Urothelium cell line (cell line): ENCODE data around the gene FAAP100.

Experiments
- DNase-seq: peaks from one replicate; pipeline ENCODE4 v3.0.0; 2011; ENCODE audit warnings: low spot score, mixed read lengths
- FAIRE-seq: peaks from 2 replicates; lab custom pipeline; 2011; peaks lifted over from hg19 to GRCh38; lab: Jason Lieb, UNC

FAAP100 gene

GRCh38 chr17:81577278-81578000, 25.3 kb upstream of the FAAP100 start:
- FAIRE-seq: no peak
- peak; percentile 43 for DNase-seq

DNA sequence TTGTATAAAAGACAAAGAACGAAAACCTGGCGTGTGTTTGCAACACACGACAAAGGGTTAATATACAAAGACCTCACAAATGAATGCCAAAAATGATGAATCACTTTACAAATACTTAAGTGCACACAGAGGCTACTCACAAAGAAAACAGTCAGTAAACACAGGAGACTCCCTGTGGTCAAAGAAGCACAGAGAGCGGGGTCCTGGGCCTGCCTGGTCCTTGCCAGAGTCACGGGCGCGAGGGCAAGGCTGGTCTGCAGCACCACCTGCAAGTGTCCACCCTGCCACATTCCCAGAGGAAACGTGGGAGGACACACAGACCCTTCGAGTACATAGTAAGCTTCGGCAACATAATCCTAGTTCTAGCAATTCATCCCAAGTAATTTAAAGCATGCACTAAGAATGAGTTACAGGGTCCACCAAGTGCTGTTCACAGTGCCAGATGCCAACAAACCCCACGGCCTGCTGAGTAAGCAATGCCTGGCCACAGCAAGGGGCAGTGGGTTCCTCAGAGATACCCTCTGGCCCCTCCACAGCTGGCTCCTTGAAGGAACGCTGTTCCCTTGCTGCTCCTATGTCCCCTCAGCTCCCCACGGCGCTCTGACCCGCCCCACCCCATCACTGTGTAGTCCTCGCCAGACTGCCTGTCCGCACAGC, 24.6 kb upstream of the FAAP100 start:
- FAIRE-seq (peak; percentile 92), DNase-seq (peak; percentile 91)

- no peak for DNase-seq
- FAIRE-seq: no peak
These were observed 23.7 kb upstream of the FAAP100 start for GRCh38 chr17:81575836-81576235.

DNA sequence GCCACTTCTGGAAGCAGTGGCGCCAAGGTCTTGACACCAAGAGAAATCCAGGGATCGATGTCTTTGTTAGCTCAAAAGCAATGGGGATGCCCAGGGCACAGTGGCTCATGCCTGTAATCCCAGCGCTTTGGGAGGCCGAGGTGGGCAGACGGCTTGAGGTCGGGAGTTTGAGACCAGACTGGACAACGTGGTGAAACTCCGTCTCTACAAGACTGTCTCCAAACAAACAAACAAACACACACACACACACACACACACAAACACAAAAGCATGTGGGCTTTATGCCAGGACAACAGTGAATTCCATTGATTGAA, 22.4 kb upstream of the FAAP100 start:
- DNase-seq (no peak), FAIRE-seq (no peak)

DNA sequence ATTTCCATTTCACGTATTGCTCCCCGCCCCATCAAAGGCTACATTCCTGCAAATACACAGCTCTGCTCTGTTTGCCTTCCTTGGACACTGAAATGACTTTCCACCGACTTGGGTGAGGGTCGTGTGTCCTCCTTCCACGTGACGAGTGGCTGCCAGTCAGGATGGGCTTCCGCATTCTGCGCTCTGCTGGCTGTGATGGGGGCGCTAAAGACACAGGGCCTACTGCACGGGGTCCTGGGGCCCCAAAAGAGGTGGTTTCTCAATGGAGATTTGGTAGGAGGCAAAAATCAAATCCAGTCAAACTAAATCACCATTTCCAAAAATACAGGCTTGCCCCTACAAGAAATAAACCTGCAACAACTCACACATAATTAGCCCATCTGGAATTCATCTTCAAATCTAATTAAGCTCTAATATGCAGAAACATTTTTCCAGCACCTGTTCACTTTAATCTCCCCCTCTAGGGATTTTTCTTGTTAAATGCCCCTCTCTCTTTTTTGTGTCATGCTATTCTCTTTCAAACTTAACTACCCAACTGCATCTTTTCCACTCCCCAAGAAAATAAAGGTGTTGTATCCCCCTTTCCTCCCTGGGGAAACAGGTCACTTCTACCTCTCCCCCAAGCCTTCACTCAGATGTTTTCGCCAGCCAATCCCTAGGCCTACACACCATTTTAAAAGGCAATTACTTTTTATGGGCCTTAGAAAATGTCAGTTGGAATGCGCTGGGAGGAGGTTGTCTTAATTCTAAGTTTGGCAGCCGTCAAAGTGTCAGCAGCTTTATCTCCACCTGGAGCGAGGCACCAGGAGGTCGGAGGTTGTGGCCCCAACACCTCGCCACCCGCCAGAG, 21.9 kb upstream of the FAAP100 start:
- DNase-seq: no peak
- FAIRE-seq: peak; percentile 32

DNA sequence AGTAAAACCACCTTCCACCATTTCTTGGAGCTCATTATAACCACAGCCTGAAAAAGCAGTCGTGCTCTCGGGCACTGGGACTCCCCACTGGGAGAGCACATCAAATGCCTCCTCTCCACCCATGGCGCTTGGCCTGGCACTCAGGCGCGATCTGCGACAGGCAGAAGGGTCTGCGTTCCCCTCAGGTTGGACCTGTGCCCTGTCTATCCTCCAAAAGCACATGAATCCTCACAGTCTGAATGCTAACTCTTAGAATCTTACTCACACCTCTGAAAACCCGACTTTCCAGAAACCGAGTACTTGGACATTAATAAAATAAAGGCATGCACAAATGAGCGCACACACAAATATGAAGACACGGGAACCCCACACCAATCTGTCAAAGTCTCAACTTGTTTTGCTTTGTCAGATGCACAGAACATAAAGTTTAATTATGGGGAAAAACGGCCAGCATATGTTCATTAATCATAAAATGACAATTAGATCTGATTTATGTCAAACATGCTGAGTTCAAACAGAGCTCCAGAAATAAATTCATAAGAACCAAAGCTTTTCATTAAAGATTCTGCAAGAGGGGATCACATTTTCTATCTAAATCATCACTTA, 20.5 kb upstream of the FAAP100 start:
- DNase-seq: no peak

DNA sequence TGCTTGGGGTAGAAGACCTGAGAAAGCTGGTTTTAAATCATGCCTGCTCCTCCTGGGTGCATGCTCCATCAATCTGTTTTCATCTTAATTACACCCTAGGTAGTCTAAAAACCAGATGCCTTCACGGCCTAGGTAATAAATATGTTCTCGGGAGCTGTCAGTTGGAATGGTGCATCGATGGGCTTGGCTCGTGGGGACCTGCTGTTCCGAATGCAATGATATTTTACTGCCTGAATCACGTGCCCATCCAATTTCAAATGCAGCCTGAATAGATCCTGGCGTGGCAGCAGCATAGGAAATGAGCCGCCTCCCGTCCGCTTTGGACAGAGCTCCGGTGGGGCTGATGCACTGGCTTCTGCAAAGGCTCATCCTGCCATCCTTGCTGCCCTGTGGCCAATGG, 18.8 kb upstream of the FAAP100 start:
- no peak for FAIRE-seq
- DNase-seq: no peak

More for the DNA sequence above, 20.5 kb upstream of the FAAP100 start:
- FAIRE-seq: no peak

DNA sequence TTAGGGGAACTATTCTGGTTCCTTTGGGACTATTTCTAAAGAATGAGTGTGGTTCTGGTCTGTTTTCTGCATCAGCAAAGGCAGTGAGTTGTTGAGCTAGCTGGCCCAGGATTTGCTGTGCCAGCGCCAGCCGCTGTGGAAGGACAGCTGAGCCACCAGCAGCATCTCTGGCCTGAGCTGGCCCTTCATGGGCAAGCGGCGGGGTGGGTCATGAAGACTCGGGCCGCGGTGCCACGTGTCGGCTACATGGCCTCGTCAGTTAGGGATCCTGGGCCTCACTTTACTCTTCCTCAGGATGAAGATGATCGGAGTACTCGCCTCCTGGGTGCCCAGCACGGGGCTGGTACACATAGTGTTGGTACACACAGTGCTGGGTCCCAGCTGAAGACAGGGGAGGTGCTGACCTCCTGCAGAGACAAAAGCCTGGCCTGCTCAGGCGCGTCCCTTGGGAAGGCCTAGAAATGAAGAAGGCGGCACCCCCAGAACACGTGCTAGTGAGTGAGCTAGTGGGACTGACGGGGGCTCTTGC, 17.9 kb upstream of the FAAP100 start:
- FAIRE-seq (no peak), DNase-seq (no peak)

- no peak for FAIRE-seq
- no peak for DNase-seq
These were observed 16.3 kb upstream of the FAAP100 start for GRCh38 chr17:81568416-81568815.

GRCh38 chr17:81567191-81567590, 15.0 kb upstream of the FAAP100 start:
- DNase-seq (no peak), FAIRE-seq (no peak)

- FAIRE-seq: no peak
- DNase-seq: peak; percentile 91
These were observed 14.4 kb upstream of the FAAP100 start for GRCh38 chr17:81566461-81567126.

- DNase-seq (no peak), FAIRE-seq (no peak)
These were observed 13.1 kb upstream of the FAAP100 start for GRCh38 chr17:81565231-81565630.

DNA sequence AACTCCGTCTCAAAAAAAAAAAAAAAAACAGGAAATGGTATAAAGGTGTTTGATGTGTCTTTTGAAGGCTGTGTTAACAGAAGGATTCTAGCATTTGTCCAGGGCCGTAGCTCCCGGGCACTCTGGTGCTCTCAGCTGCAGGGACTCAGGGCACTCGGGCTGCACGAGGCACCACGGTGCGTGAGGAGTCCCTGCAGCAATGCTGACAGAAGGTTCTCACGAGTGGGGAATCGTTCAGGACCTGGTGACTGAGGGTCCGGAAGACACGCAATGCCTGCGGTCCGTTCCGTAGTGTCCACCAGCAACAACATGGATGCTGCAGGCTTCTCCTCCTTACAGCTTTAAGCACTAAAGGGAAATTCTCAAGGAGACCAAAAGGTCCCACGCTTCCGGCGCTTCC, 12.6 kb upstream of the FAAP100 start:
- no peak for FAIRE-seq
- DNase-seq: no peak

DNA sequence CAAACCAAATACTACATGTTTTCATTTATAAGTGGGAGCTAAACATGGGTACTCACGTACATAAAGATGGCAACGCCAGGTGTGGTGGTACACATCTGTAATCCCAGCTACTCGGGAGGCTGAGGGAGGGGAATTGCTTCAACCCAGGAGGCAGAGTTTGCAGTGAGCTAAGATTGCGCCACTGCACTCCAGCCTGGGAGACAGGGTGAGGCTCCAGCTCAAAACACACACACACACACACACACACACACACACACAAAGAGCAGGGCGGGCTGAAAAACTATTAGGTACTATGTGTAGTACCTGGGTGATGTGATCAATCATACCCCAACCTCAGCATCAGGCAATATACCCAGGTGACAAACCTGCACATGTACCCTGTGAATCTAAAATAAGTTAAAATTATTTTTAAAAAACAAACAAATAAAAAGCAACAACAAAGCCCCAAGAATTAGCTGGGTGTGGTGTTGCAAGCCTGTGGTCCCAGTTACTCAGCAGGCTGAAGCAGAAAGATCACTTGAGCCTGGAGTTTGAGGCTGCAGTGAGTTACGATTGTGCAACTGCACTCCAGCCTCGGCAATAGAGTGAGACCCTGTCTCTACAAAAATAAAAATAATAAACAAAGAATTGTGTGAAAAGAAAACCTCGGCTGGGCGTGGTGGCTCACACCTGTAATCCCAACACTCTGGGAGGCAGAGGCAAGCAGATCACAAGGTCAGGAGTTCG, 11.9 kb upstream of the FAAP100 start:
- DNase-seq: no peak
- FAIRE-seq: peak; percentile 30

DNA sequence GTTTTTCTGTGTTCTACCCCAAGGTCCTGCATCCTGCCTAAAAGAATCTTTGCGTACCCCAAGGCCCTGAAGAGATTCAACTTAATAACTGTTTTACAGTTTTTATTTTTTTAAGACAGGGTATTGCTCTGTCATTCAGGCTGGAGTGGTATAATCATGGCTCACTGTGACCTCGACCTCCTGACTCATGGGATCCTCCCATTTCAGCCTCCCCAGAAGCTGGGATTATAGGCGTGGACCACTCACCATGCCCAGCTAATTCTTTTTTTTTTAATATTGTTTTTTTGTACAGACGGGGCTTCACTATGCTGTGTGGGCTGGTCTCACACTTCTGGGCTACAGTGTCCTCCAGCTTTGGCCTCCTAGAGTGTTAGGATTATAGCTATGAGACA, 9.3 kb upstream of the FAAP100 start:
- no peak for FAIRE-seq
- no peak for DNase-seq

DNA sequence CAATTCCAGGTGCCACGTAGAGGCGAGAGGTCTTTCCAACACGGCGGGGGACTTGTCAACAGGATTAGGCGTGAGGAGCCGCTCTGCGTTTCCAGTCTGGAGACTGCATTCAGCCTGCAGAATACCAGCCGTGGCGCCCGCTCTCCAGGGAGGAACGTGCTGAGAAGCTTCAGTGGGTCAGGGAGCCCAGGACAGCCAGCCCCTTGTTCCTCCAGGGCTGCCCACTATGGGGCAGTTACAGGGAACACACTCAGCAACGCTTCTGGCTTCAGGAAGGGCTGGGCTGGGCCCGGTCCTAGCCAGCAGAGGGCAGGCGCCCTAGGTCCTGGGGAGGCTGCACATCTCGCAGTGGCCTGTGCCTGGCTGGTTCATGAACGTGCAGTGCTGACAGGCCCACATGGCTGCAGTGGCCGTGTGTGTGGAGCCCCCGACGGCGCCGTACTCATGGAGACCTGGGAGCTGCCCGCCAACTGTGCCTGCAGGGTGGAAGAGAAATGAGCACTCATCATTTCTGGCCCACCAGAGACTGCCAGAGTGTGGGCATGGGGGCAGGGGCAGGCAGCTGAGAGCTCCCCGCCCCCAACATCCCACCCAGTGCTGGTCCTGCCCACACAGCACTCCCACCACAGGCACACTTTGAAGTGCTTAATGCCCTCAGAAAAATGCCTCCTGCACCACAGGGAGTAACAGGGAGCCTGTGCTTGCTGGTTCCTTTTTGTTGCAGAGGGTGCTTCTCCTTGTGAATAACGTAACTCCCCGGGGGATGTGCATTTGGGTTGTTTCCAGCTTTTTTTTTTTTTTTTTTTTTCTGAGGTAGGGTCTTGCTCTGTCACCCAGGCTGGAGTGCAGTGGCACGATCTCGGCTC, 7.0 kb upstream of the FAAP100 start:
- no peak for DNase-seq
- FAIRE-seq: no peak

DNA sequence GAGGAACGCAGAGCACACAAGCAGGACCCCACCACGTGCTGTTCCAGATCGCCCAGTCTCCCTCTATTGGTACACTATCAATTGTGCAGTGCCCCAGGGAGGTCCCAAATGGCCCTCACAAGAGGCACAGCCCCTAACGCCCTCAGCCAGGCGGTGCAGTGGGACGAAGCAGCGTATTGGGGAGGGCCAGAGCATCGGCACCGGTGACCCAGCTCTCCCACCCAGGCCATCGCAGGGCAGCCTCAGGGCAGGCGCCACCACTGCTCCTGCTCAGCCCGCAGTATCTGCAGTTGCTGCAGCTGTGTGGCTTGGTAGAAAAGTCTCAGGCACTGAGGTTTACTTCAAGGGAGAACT, 5.9 kb upstream of the FAAP100 start:
- DNase-seq: no peak
- no peak for FAIRE-seq

DNA sequence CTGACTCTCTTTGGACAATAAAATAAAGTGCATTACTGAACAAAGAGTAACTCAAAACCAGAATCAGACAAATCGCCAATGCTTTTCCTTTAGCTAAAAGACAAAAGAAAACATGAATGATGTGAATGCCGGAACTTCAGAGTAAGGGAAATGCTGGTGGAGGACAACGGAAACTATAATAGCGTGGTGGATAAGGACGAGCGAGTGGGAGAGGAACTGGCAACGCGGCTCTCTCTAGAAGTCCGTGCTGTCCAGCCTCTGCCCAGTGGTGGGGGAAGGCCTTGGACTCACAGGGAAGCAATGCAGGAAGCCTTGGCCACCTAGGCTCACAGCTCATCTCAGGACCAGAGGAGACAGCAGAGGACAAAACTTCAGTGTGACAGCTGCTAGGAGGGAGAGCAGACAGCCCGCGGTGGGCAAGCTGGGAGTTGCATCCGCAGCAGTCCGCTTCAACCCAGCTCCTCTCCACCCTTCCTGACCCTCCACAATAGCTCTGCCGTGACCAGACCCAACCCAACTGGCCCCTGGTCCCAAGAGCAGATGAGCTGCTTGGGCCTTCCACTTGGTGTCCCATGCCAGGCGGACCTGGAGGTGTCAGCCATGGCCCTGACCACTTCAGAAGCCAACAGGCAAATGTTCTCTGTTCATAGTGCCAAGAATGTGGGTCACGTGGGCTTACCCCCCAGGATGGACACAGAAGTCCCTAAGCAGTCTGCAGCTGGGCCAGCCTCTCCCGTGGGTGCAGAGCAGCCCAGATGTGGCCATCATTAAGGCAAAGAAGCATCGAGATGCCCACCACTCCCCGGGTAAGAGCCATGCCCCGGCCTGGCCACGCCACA, 5.3 kb upstream of the FAAP100 start:
- DNase-seq (no peak), FAIRE-seq (no peak)
